HuH-7.5 (cell line): Measurements from ENCODE around the gene PSMC6.

Experiments used
- DNase-seq: peaks from one replicate; pipeline ENCODE4 v3.0.0; 2011; ENCODE audit warnings: low spot score

PSMC6 gene

GRCh38 chr14:52706724-52707706 is at the start of gene PSMC6:
Gene PSMC6 (plus strand): TSS chr14:52707200. CDS start chr14:52707220, 20 bp downstream.
- peak; percentile 62 for DNase-seq

GRCh38 chr14:52660325-52660724 is 46.7 kb upstream of the PSMC6 start:
- no peak for DNase-seq

GRCh38 chr14:52660832-52661231 is 46.2 kb upstream of the PSMC6 start:
- no peak for DNase-seq

- DNase-seq = no peak
Measured at GRCh38 chr14:52661314-52661713, 45.7 kb upstream of the PSMC6 start.

GRCh38 chr14:52663850-52664249 is 43.1 kb upstream of the PSMC6 start:
- no peak for DNase-seq

GRCh38 chr14:52678591-52678990 is 28.4 kb upstream of the PSMC6 start:
- no peak for DNase-seq

- DNase-seq = no peak
Measured at GRCh38 chr14:52683985-52684520, 22.9 kb upstream of the PSMC6 start.

- no peak for DNase-seq
Measured at GRCh38 chr14:52686176-52686575, 20.8 kb upstream of the PSMC6 start.

GRCh38 chr14:52690983-52691760 is 15.8 kb upstream of the PSMC6 start:
- no peak for DNase-seq

GRCh38 chr14:52692248-52692962 is 14.6 kb upstream of the PSMC6 start:
- DNase-seq = no peak

GRCh38 chr14:52693036-52693435 is 14.0 kb upstream of the PSMC6 start:
- no peak for DNase-seq

GRCh38 chr14:52693532-52693931 is 13.5 kb upstream of the PSMC6 start:
- no peak for DNase-seq

GRCh38 chr14:52694761-52695480 is 12.1 kb upstream of the PSMC6 start:
- no peak for DNase-seq

- no peak for DNase-seq
Measured at GRCh38 chr14:52695481-52696091, 11.4 kb upstream of the PSMC6 start, which contains the start of gene ERO1A. Gene ERO1A (minus strand): TSS chr14:52695558. CDS start chr14:52695481, 77 bp downstream.

- no peak for DNase-seq
Measured at GRCh38 chr14:52700701-52701172, 6.3 kb upstream of the PSMC6 start.

- DNase-seq = no peak
Measured at GRCh38 chr14:52701223-52701622, 5.8 kb upstream of the PSMC6 start.

GRCh38 chr14:52703225-52703624 is 3.8 kb upstream of the PSMC6 start:
- no peak for DNase-seq

- no peak for DNase-seq
Measured at GRCh38 chr14:52703664-52704063, 3.3 kb upstream of the PSMC6 start.

GRCh38 chr14:52706286-52706685 is 714 bp upstream of the PSMC6 start:
- DNase-seq = no peak

GRCh38 chr14:52711666-52712065 is 4.7 kb downstream of the PSMC6 start:
- no peak for DNase-seq

GRCh38 chr14:52716155-52716554 is 9.2 kb downstream of the PSMC6 start:
- DNase-seq = no peak
